Panc1 (cell line): ENCODE results near the gene COL5A1. TPM values are rescaled to one million over a fixed set of nuclear protein-coding genes. Genes with fewer than 3 reads are reported as not detected.

Experiments used
- ATAC-seq: fragments of 200-7000 bp; cut with Tn5 transposase; 2 replicates; pipeline ENCODE4 v1.9.1; 2020; ENCODE audit warnings: mild to moderate bottlenecking, moderate library complexity
- BruUV-seq: library from RNA; stranded (reverse); fragments of 400-500 nt; replicated peaks from 2 replicates; lab custom pipeline; 2021; lab: Mats Ljungman, UMichigan
- CTCF ChIA-PET: fragments of 300-600 bp; sonication (Branson Sonifier 250); formaldehyde crosslinking; loops from one replicate; lab custom pipeline; 2022; ENCODE audit warnings: antibody characterized with exemption; lab: Charles Lee
- POLR2A ChIA-PET: fragments of 300-600 bp; sonication (Branson Sonifier 250); formaldehyde crosslinking; loops from one replicate; lab custom pipeline; 2022; ENCODE audit warnings: antibody characterized with exemption; lab: Charles Lee
- DNase-seq: peaks from one replicate; pipeline ENCODE4 v3.0.0-alpha.2; 2010; ENCODE audit warnings: low read depth, low spot score
- H3K27ac ChIP-seq: 2 replicates; pipeline ENCODE4 v1.5.1; 2011; ENCODE audit warnings: mild to moderate bottlenecking, low read length, inconsistent platforms
- H3K27me3 ChIP-seq: fragments of 200-500 bp; sonication (Bioruptor generic); 2 replicates; pipeline ENCODE4 v1.6.0; 2014; ENCODE audit warnings: low read length, inconsistent platforms; ENCODE audit not compliant: control insufficient read depth, insufficient read depth
- H3K36me3 ChIP-seq: fragments of 200-500 bp; sonication (Bioruptor generic); 2 replicates; pipeline ENCODE4 v1.5.1; 2014; ENCODE audit warnings: inconsistent platforms, mild to moderate bottlenecking, low read length, moderate library complexity; ENCODE audit not compliant: control insufficient read depth, insufficient read depth
- H3K4me1 ChIP-seq: 2 replicates; pipeline ENCODE4 v1.5.1; 2011; ENCODE audit warnings: inconsistent platforms, mild to moderate bottlenecking, low read length, moderate library complexity; ENCODE audit not compliant: control insufficient read depth, insufficient read depth
- H3K4me3 ChIP-seq, 2 experiments: 2 replicates each; pipeline ENCODE4 v1.5.1; 2011 to 2012; ENCODE audit warnings: low read depth in 2 of 2, low read length in 2 of 2, mild to moderate bottlenecking in 2 of 2, inconsistent platforms in 1 of 2, moderate library complexity in 1 of 2
- H3K9me3 ChIP-seq: fragments of 200-500 bp; sonication (Bioruptor generic); 2 replicates; pipeline ENCODE4 v1.5.1; 2014; ENCODE audit warnings: low read depth, mild to moderate bottlenecking, inconsistent platforms, low read length, moderate library complexity; ENCODE audit not compliant: control insufficient read depth, insufficient read depth
- CTCF ChIP-seq: fragments of 450-650 bp; IDR thresholded peaks from 2 replicates; pipeline ENCODE4 v1.5.1; 2017; ENCODE audit warnings: mild to moderate bottlenecking
- POLR2AphosphoS5 ChIP-seq: IDR thresholded peaks from 2 replicates; pipeline ENCODE4 v1.6.1; 2012; ENCODE audit warnings: mild to moderate bottlenecking, low read depth, low read length, moderate library complexity
- REST ChIP-seq, 2 experiments: IDR thresholded peaks; 2 replicates each; pipeline ENCODE4 v1.6.1; 2011 to 2012; ENCODE audit warnings: low read depth in 2 of 2, control low read depth in 1 of 2, low read length in 1 of 2, mild to moderate bottlenecking in 1 of 2, moderate library complexity in 1 of 2; ENCODE audit not compliant: insufficient read depth in 1 of 2
- SIN3A ChIP-seq: IDR thresholded peaks from 2 replicates; pipeline ENCODE4 v1.6.1; 2012; ENCODE audit warnings: low read depth, mild to moderate bottlenecking, low read length, moderate library complexity, borderline replicate concordance; ENCODE audit not compliant: insufficient read depth
- TCF7L2 ChIP-seq: IDR thresholded peaks from 2 replicates; pipeline ENCODE4 v1.6.1; 2011; ENCODE audit warnings: mild to moderate bottlenecking, low read depth, low read length, inconsistent platforms
- in situ Hi-C: cut with HindIII; loops from 2 replicates; pipeline ENCODE4 v1.10.0; 2016; ENCODE audit warnings: low sequenced_read_pairs, low pct_unique_long_range_greater_than_20kb
- intact Hi-C: fragments of 100-400 bp; cut with micrococcal nuclease; formaldehyde crosslinking; loops from one replicate; pipeline ENCODE4 v1.10.0; 2022; ENCODE audit not compliant: unreplicated experiment
- total RNA-seq: library from RNA; stranded (reverse); gene quantifications from one replicate; pipeline ENCODE4 v1.2.1, GENCODE V29; 2021; ENCODE audit not compliant: unreplicated experiment

The COL5A1 gene
- total RNA-seq, 1 experiment from 2014 or later, result 5.7 TPM

GRCh38 chr9:134877541-134877940 lies 235.9 kb downstream of the COL5A1 start:
- intact Hi-C loops (no loop called here), in situ Hi-C loops (no loop called here)
- no TSS peak for BruUV-seq
- no peaks in the 10 kb centered on the region for H3K36me3 ChIP-seq
- H3K27me3 ChIP-seq, result no peaks in the 10 kb centered on the region
- H3K9me3 ChIP-seq, result no peaks in the 10 kb centered on the region
- DNase-seq (no peak), ATAC-seq (no peak)
- ChIA-PET POLR2A (no interaction called here), CTCF (no interaction called here)
- no peak overlapping the region for H3K4me3 ChIP-seq
- TF ChIP-seq SIN3A, result no peak
- no peak for TF ChIP-seq CTCF
- no peak for TF ChIP-seq POLR2AphosphoS5
- no peak for TF ChIP-seq REST (IDR thresholded peaks at IDR 0.05; ENCODE audit: insufficient read depth in 1 of 2, low read depth in 2 of 2, low read length in 1 of 2)
- no peak for TF ChIP-seq TCF7L2
- H3K27ac ChIP-seq, result no peak overlapping the region
- H3K4me1 ChIP-seq, result no peaks in the 10 kb centered on the region

GRCh38 chr9:134879664-134880483 lies 238.3 kb downstream of the COL5A1 start:
- no peaks in the 10 kb centered on the region for H3K27me3 ChIP-seq
- DNase-seq (no peak), ATAC-seq (no peak)
- H3K4me3 ChIP-seq, result no peak overlapping the region
- no peak overlapping the region for H3K27ac ChIP-seq
- POLR2A ChIA-PET, result no interaction called here
- BruUV-seq, result no TSS peak
- no peaks in the 10 kb centered on the region for H3K9me3 ChIP-seq
- TF ChIP-seq CTCF, result no peak
- TF ChIP-seq REST (IDR thresholded peaks at IDR 0.05; ENCODE audit: insufficient read depth in 1 of 2, low read depth in 2 of 2, low read length in 1 of 2), result no peak
- no peak for TF ChIP-seq TCF7L2
- TF ChIP-seq SIN3A, result no peak
- no peak for TF ChIP-seq POLR2AphosphoS5
- CTCF ChIA-PET, result no interaction called here
- intact Hi-C loops, result no loop called here
- no peaks in the 10 kb centered on the region for H3K4me1 ChIP-seq
- H3K36me3 ChIP-seq, result no peaks in the 10 kb centered on the region
- in situ Hi-C loops, result no loop called here
